Thymus (tissue), 11 donors: ENCODE data around the gene UCN. TPM values are rescaled to one million over a fixed set of nuclear protein-coding genes. Genes with fewer than 3 reads are reported as not detected.
"Not testable (repeated sequence)": the region's sequence is repeated elsewhere in the genome, so short reads cannot be mapped to it uniquely, and the experiment has no call there.

Experiments
- DNase-seq, 9 donors: peaks; one replicate each; pipeline ENCODE4 v3.0.0-alpha.2; 2013; ENCODE audit warnings: low spot score in 9 of 9, low read depth in 6 of 9, missing footprints in 1 of 9
- H3K27ac ChIP-seq, 2 donors: one replicate each; pipeline ENCODE4 v1.5.1; 2013; ENCODE audit warnings: control low read depth in 1 of 2, low read depth in 1 of 2, low read length in 1 of 2, mild to moderate bottlenecking in 1 of 2, moderate library complexity in 1 of 2
- H3K27me3 ChIP-seq, 2 donors: one replicate each; pipeline ENCODE4 v1.5.1; 2013; ENCODE audit warnings: low read length in 1 of 2; ENCODE audit not compliant: control insufficient read depth in 2 of 2, insufficient read depth in 1 of 2
- H3K36me3 ChIP-seq, 2 donors: one replicate each; pipeline ENCODE4 v1.5.1; 2013; ENCODE audit warnings: low read length in 1 of 2, mild to moderate bottlenecking in 1 of 2, moderate library complexity in 1 of 2; ENCODE audit not compliant: control insufficient read depth in 2 of 2, insufficient read depth in 2 of 2
- H3K4me1 ChIP-seq, 2 donors: one replicate each; pipeline ENCODE4 v1.5.1; 2013; ENCODE audit warnings: low read length in 2 of 2; ENCODE audit not compliant: control insufficient read depth in 2 of 2, insufficient read depth in 2 of 2
- H3K4me3 ChIP-seq, 2 donors: one replicate each; pipeline ENCODE4 v1.5.1; 2013; ENCODE audit warnings: low read length in 2 of 2, control low read depth in 1 of 2, mild to moderate bottlenecking in 1 of 2
- H3K9me3 ChIP-seq, 2 donors: one replicate each; pipeline ENCODE4 v1.5.1; 2013; ENCODE audit warnings: low read length in 1 of 2, mild to moderate bottlenecking in 1 of 2; ENCODE audit not compliant: control insufficient read depth in 2 of 2, insufficient read depth in 1 of 2
- WGBS: extraction: QIAGEN DNeasy Blood & Tissue Kit; methylation state at CpG from one replicate; pipeline ENCODE4 v1.1.7; 2013; 5-methylcytosine and 5-hydroxymethylcytosine counted together
- polyA plus RNA-seq: library from polyadenylated mRNA; stranded (reverse); fragments of 200-250 nt; gene quantifications from one replicate; pipeline ENCODE4 v1.2.3, GENCODE V29; 2013
- total RNA-seq: library from RNA; stranded (reverse); fragments of 120-200 nt; gene quantifications from one replicate; pipeline ENCODE4 v1.2.4, GENCODE V29; 2013
- donor health status: healthy.

UCN gene
- total and polyA plus RNA-seq, 2 donors = 1.0 to 8.1 TPM

DNA sequence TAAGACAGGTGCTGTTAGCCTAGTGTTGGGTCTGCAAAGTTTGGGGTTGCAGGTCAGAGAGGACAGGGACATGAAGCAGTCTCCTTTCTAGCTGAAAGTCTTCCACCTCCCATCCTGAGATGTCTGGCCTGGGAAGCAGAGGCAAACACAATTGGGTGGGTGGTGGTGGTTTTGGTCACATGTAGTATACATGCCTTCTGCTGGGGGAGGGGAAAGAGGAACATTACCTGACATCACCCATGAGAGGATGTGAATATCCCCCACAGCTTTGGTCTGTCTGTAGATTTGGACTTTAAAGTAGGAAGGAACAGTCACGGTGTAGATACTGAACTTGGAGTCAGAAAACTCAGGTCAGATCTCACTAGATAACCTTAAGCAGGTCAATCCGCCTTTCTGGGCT, 37.6 kb downstream of the UCN start:
- Histone ChIP-seq H3K4me1 (no peaks in the 10 kb centered on the region), H3K9me3 (no peaks in the 10 kb centered on the region), H3K36me3 (no peaks in the 10 kb centered on the region), H3K27me3 (peaks cover 6 to 60% of the 10 kb centered on the region in 2 donors), H3K4me3 (no peak overlapping the region), H3K27ac (no peak overlapping the region)
- DNase-seq = no peak
- 52% methylated on average over 2 of the region's 2 CpGs for WGBS

DNA sequence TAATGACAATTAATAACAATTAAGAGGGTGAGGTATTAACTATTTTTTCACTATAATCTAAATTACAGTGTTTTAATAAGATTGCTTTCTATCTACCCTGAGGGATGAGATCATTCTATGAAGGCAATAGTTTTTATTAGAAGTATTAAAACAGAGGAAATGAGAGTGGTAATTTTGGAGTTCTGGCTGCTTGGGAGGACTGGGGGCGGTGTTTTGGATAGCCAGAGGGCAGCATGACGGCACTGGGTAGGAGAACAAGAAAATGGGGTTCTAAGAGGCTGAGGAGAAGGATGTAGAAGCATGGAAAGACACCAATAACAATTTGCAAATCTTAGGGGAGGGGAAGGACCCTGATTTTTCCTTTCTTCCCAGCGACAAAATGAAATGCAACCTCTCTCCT, 38.1 kb downstream of the UCN start:
- 95% methylated on average over 3 of the region's 3 CpGs for WGBS
- peaks cover 12 to 62% of the 10 kb centered on the region in 2 donors for H3K27me3 ChIP-seq
- H3K4me3 ChIP-seq = no peak overlapping the region
- H3K9me3 ChIP-seq = no peaks in the 10 kb centered on the region
- no peaks in the 10 kb centered on the region for H3K36me3 ChIP-seq
- DNase-seq = no peak
- H3K27ac ChIP-seq = no peak overlapping the region
- H3K4me1 ChIP-seq = peaks cover 2% of the 10 kb centered on the region in 2 donors

DNA sequence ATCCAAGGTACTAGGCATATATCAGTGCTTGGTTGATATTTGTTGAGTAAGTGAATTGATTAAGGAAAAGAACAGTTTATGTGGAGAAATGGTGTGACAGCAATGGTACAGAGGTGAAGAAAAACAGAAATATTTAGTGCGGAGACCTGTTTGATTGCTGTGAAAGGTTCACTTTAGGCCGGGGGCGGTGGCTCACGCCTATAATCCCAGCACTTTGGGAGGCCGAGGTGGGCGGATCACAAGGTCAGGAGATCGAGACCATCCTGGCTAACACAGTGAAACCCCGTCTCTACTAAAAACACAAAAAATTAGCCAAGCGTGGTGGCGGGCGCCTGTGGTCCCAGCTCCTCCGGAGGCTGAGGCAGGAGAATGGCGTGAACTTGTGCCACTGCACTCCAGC, 39.9 kb downstream of the UCN start:
- WGBS = 97% methylated on average over 13 of the region's 13 CpGs
- DNase-seq = not testable (repeated sequence)
- peaks cover 29 to 78% of the 10 kb centered on the region in 2 donors for H3K27me3 ChIP-seq

DNA sequence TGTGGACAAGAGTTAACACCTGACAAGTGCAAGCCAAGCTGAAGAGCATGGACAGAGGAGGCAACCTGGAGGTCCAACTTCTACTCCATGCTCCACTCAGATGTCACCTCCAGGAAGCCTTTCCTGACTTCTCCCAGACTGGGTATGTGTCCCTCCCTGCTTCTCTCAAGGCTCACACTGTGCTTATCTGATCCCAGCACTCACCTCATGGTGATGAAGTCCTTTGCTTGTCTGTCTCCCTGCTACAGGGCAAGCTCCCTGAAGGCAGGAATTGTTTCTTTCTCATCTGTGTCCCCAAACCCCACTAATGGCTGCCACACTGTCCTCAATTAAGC, 42.7 kb downstream of the UCN start:
- H3K4me3 ChIP-seq = no peak overlapping the region
- H3K27ac ChIP-seq = no peak overlapping the region
- no peak for DNase-seq
- H3K36me3 ChIP-seq = no peaks in the 10 kb centered on the region
- peaks cover 13 to 25% of the 10 kb centered on the region in 2 donors for H3K4me1 ChIP-seq
- H3K27me3 ChIP-seq = peaks cover 57 to 91% of the 10 kb centered on the region in 2 donors
- no peaks in the 10 kb centered on the region for H3K9me3 ChIP-seq

More for the DNA sequence above, 39.9 kb downstream of the UCN start:
- not testable (repeated sequence) for H3K9me3 ChIP-seq, H3K36me3 ChIP-seq, H3K4me3 ChIP-seq, H3K27ac ChIP-seq
- peaks cover 6 to 18% of the 10 kb centered on the region in 2 donors for H3K4me1 ChIP-seq

DNA sequence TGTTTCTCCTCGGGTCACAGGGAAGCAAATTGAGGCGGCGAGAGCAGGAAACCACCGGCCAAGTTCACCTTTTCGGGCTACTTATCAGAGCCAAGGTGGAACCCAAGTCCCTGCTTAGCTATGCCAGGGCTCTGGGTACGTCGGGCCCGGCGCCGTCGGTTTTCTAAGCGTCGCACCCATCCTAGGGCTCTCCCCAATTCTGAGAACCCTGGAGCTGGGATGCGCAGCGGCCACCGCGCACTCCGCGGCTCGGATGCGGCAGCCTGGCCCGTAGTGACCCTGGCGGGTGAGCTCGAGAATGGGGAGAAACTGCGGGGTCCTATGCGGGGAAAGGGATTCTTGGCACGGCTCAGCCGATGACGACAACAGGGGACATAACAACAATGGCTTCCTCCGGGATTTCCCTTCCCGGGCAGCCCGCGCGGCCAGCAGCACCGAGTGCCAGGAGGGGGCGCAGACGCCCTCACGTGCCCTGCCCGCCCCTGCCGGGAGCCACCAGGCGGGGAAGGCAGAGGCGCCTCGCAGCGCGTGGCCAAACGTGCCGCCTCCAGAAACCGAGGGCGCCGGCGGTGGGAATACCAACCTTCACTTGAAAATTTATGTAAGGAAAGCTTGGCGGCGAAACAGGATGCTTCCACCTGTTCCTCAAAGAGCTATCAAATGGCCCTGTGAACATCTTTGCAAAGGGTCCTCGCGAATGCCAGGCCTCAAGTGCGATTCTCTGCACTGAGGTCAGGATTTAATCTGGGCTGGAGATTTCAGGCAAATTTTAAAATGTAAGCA, 43.3 kb downstream of the UCN start:
- Histone ChIP-seq H3K9me3 (no peaks in the 10 kb centered on the region), H3K27ac (no peak overlapping the region), H3K36me3 (no peaks in the 10 kb centered on the region), H3K27me3 (peaks cover 62 to 94% of the 10 kb centered on the region in 2 donors), H3K4me1 (peaks cover 13 to 25% of the 10 kb centered on the region in 2 donors), H3K4me3 (peak overlapping the region in 1 of 2 donors; percentile 36)
- 6% methylated on average over 56 of the region's 56 CpGs for whole genome bisulfite sequencing
- peak in 4 of 9 donors; percentile 10 to 56 (median 41) for DNase-seq

DNA sequence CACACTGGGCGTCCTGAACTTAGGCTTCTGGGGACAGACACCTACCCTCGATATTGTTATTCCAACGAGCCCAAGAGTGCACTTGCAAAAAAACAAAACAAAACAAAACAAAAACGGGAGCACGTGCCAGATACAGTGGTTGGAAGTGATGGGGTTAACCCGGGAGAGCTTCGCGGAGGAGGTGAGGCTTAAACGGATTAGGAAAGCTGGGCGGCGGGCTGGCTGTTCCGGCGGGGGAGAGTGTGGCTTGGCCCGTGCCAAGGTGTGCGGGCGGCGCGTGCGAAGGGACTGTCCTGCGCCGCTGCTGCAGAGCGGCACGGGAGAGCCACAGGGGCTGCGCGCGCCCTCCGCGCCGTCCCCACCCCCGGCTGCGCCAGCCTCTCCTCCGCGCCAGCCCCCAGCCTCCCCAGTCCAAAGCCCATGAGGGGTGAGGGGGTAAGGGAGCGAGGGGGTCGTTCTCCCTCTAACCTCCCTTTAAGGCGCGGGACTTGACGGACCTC, 43.9 kb downstream of the UCN start:
- no peaks in the 10 kb centered on the region for H3K9me3 ChIP-seq
- WGBS = 2% methylated on average over 38 of the region's 38 CpGs
- no peaks in the 10 kb centered on the region for H3K36me3 ChIP-seq
- peaks cover 13 to 25% of the 10 kb centered on the region in 2 donors for H3K4me1 ChIP-seq
- peaks cover 68 to 95% of the 10 kb centered on the region in 2 donors for H3K27me3 ChIP-seq
- peak overlapping the region in 1 of 2 donors; percentile 31 for H3K27ac ChIP-seq
- H3K4me3 ChIP-seq = peak overlapping the region in 1 of 2 donors; percentile 36
- no peak for DNase-seq

DNA sequence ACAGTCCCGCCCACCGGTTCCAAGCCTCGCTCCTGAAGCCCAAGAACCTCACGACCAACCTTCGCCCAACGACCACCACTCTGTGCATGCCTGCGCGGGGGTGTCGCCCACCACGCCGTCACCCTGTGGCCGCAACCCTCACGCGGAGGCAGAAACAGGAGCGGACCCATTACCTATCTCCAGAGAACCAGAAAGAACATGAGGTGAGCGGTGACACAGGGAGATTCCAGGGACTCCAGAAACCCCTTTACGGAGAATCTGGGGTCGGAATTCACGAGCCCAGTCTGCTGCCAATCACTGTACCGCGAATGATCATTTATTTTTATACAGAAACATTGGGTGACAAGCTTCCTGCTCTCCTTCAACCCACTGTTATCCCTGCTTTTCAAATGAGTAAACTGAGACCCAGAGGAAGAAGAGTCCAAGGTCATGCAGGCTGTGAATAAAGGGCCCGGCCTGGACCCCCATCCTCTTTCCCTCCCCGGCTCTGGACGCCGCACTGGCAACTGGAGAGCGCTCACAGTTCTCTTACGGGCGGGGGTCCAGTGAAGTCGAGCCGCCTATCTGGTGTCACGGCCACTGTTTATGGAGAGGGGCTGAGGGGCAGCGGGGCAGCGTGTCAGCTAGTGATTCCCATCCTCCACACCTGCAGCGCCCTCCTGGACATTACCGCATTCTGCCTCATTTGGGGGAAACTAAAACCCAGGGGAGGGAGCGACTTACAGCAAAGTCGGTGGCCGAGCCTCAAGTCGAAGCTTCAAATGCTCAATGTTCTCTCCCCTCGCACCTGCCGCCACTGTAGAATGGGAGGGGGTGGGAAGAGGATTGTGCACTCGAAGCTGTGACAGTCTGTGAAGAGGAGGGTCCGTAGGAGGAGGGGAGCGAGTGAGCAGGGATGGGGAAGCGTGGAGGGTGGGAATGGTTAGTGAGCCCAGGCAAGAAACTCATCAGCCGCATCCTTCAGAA, 44.7 kb downstream of the UCN start:
- peaks cover 68 to 95% of the 10 kb centered on the region in 2 donors for H3K27me3 ChIP-seq
- peak overlapping the region in 1 of 2 donors; percentile 54 for H3K4me3 ChIP-seq
- WGBS = 4% methylated on average over 46 of the region's 46 CpGs

DNA sequence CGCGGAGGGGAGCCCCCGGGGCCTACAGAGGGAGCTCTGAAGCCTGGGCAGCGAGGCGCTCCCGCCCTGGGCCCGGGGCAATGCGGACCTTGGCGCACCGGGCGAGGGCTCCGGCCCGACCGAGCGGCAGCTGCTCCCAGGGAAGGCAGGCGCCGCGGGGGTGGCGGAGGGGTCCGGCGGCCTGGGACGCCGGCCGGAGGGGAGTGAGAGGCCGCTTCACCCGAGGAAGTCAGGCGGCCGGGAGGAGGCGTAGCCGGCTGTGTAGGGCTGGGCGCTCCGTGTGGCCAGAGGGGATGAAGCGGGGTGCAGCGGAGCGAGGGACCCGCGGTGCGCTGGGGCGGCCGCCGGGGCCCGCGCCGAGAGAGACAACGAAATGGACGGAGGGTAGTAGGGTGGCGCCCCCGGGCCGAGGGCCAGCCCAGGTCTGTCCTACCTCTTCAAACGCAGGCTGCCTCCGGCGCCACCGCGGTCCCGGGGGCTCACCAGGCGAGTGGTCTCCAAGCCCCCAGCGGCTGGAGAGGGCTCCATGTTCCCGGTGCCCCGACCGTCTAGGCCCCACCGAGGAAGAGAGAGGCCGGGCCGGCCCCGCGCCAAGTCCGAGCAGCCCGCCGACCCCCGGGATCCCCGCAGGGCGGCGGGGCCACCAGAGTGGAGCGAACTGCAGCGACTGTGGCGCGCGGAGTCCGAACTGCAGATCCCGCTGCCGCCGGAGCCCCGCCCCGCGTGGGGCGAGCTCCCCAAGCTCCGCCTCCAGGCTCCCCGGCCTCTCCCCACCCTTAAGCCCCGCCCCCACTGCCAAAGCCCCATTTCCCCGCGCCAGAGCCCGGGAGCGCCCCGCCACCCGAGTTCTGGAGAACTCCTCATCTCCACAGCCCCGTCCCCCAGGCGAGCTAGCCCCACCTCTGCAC, 45.6 kb downstream of the UCN start, which contains the start of gene SLC30A3:
Gene SLC30A3 (minus strand): TSS at position 669 of the 908 bp plus-strand sequence. CDS start 141 bp downstream, at position 528.
- peaks cover 68 to 97% of the 10 kb centered on the region in 2 donors for H3K27me3 ChIP-seq
- H3K4me1 ChIP-seq = peaks cover 13 to 25% of the 10 kb centered on the region in 2 donors
- peak within 1 kb of the TSS; percentile 24 to 54 for H3K4me3 ChIP-seq
- H3K9me3 ChIP-seq = no peaks in the 10 kb centered on the region
- H3K36me3 ChIP-seq = no peaks in the 10 kb centered on the region
- H3K27ac ChIP-seq = no peak within 1 kb of the TSS
- WGBS = 2% methylated on average over 96 of the region's 96 CpGs
- peak in 8 of 9 donors; percentile 29 to 64 (median 36) for DNase-seq

More for the DNA sequence above, 44.7 kb downstream of the UCN start:
- Histone ChIP-seq H3K36me3 (no peaks in the 10 kb centered on the region), H3K4me1 (peaks cover 13 to 25% of the 10 kb centered on the region in 2 donors), H3K9me3 (no peaks in the 10 kb centered on the region), H3K27ac (no peak overlapping the region)
- DNase-seq = peak in 1 of 9 donors; percentile 16
